PC-9 (cell line): ENCODE measurements around the gene TAF1L. TPM values are rescaled to one million over a fixed set of nuclear protein-coding genes. Genes with fewer than 3 reads are reported as not detected.

Source experiments
- BruUV-seq: library from RNA; stranded (reverse); fragments of 400-500 nt; replicated peaks from 2 replicates; lab custom pipeline; 2021; lab: Mats Ljungman, UMichigan
- CTCF ChIA-PET: fragments of 300-600 bp; sonication (Branson Sonifier 250); formaldehyde crosslinking; loops from one replicate; lab custom pipeline; 2022; ENCODE audit warnings: antibody characterized with exemption; lab: Charles Lee
- POLR2A ChIA-PET: fragments of 300-600 bp; sonication (Branson Sonifier 250); formaldehyde crosslinking; loops from one replicate; lab custom pipeline; 2022; ENCODE audit warnings: antibody characterized with exemption; ENCODE audit not compliant: unreplicated experiment; lab: Charles Lee
- DNase-seq, 2 experiments: peaks; one replicate each; pipeline versions ENCODE4 v3.0.0 to v3.0.0-alpha.2; 2015 to 2022; ENCODE audit warnings: mixed read lengths in 1 of 2
- H2AFZ ChIP-seq: fragments of 200-600 bp; sonication (generic); 2 replicates; pipeline ENCODE4 v1.8.1; 2017; ENCODE audit warnings: antibody characterized with exemption
- H3F3A ChIP-seq: fragments of 200-600 bp; sonication (generic); 2 replicates; pipeline ENCODE4 v1.8.1; 2017; ENCODE audit warnings: antibody characterized with exemption, mild to moderate bottlenecking, low read depth; ENCODE audit not compliant: insufficient read depth
- H3K27ac ChIP-seq: fragments of 200-600 bp; sonication (generic); 2 replicates; pipeline ENCODE4 v1.6.1; 2016; ENCODE audit warnings: mixed run types
- H3K27me3 ChIP-seq: fragments of 200-600 bp; sonication (generic); 2 replicates; pipeline ENCODE4 v1.6.1; 2016; ENCODE audit warnings: low read depth, mixed run types; ENCODE audit not compliant: insufficient read depth
- H3K36me3 ChIP-seq: fragments of 200-600 bp; sonication (generic); 2 replicates; pipeline ENCODE4 v1.6.1; 2016; ENCODE audit warnings: low read depth, mixed run types
- H3K4me1 ChIP-seq: fragments of 200-600 bp; sonication (generic); replicated peaks from 2 replicates; pipeline ENCODE4 v1.6.1; 2016; ENCODE audit warnings: mixed run types; ENCODE audit not compliant: insufficient read depth
- H3K4me2 ChIP-seq: fragments of 200-600 bp; sonication (generic); 2 replicates; pipeline ENCODE4 v1.6.1; 2017; ENCODE audit warnings: mixed run types
- H3K4me3 ChIP-seq: fragments of 200-600 bp; sonication (generic); 2 replicates; pipeline ENCODE4 v1.6.1; 2016; ENCODE audit warnings: mixed run types
- H3K79me2 ChIP-seq: fragments of 200-600 bp; sonication (generic); 2 replicates; pipeline ENCODE4 v1.6.1; 2017; ENCODE audit warnings: low read depth, mixed run types
- H3K9me2 ChIP-seq: fragments of 200-600 bp; sonication (generic); 2 replicates; pipeline ENCODE4 v1.8.1; 2017; ENCODE audit warnings: mild to moderate bottlenecking; ENCODE audit not compliant: insufficient read depth
- H3K9me3 ChIP-seq: fragments of 200-600 bp; sonication (generic); 2 replicates; pipeline ENCODE4 v1.8.1; 2016; ENCODE audit warnings: low read depth; ENCODE audit not compliant: insufficient read depth
- H4K20me1 ChIP-seq: fragments of 200-600 bp; sonication (generic); 2 replicates; pipeline ENCODE4 v1.8.1; 2017; ENCODE audit not compliant: insufficient read depth
- EZH2 ChIP-seq: fragments of 200-600 bp; sonication (generic); IDR thresholded peaks from 2 replicates; pipeline ENCODE4 v1.8.0; 2017; ENCODE audit warnings: antibody characterized with exemption, low read depth
- intact Hi-C: fragments of 100-400 bp; cut with micrococcal nuclease; formaldehyde crosslinking; loops from one replicate; pipeline ENCODE4 v1.10.0; 2022; ENCODE audit not compliant: unreplicated experiment
- total RNA-seq: library from RNA; stranded (reverse); gene quantifications from 2 replicates; pipeline ENCODE4 v1.2.3, GENCODE V29; 2021
- TF ChIP-seq, protein P1 (sequence below): fragments of 200-600 bp; sonication (generic); conservative IDR thresholded peaks from 2 replicates; pipeline ENCODE4 v1.6.1; 2017; ENCODE audit warnings: mixed run types, antibody characterized with exemption, mild to moderate bottlenecking, moderate library complexity

Gene TAF1L
- total RNA-seq, 1 experiment from 2014 or later: 0.07 TPM

DNA sequence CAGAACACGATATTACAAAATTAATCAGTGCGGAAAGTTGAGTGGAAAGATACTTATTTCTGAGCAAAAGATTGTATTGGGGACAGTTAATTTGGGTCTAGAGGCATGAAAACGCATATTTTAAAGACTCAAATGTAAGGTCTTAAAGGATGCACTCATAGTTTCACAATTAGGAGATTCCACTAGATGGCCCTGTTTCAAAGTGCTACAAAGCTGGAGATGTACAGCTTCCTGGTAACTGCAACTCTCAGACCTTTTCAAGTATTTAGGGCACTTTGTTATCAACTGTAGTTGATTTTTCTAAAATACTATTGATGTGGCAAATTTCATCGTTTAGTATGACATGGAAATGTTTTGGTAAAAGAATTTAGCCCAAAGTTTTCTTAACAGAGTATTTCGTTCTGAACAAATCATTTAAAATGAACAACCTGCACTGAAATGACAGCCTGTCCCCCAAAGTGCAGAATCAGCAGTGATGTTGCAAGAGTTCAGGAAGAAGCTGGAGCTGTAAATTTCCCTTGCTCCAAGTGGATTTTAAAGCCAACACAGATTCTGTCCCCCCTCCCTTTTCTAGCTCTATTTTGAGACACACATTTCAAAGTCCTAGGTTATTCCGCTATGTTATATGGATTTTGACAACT is 46.3 kb downstream of the TAF1L start:
- Histone ChIP-seq H3K27ac (no peak overlapping the region), H3F3A (peaks cover 14% of the 10 kb centered on the region), H3K4me2 (no peak overlapping the region), H3K4me1 (peaks cover 20% of the 10 kb centered on the region), H3K79me2 (no peaks in the 10 kb centered on the region), H4K20me1 (no peaks in the 10 kb centered on the region), H3K4me3 (no peak overlapping the region), H3K27me3 (no peaks in the 10 kb centered on the region), H3K9me3 (no peaks in the 10 kb centered on the region), H3K36me3 (no peaks in the 10 kb centered on the region), H3K9me2 (no peaks in the 10 kb centered on the region), H2AFZ (no peak overlapping the region)
- intact Hi-C loops: loop anchor here (2.0 to 10.0 kb wide), 2 partner anchors 116 to 380 kb away; no protein-coding TSS in a partner anchor
- no peak for TF ChIP-seq EZH2
- TF ChIP-seq, protein P1, sequence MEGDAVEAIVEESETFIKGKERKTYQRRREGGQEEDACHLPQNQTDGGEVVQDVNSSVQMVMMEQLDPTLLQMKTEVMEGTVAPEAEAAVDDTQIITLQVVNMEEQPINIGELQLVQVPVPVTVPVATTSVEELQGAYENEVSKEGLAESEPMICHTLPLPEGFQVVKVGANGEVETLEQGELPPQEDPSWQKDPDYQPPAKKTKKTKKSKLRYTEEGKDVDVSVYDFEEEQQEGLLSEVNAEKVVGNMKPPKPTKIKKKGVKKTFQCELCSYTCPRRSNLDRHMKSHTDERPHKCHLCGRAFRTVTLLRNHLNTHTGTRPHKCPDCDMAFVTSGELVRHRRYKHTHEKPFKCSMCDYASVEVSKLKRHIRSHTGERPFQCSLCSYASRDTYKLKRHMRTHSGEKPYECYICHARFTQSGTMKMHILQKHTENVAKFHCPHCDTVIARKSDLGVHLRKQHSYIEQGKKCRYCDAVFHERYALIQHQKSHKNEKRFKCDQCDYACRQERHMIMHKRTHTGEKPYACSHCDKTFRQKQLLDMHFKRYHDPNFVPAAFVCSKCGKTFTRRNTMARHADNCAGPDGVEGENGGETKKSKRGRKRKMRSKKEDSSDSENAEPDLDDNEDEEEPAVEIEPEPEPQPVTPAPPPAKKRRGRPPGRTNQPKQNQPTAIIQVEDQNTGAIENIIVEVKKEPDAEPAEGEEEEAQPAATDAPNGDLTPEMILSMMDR: peak; percentile 65
- ChIA-PET CTCF (interaction anchor here (0.7 to 1.3 kb wide), 2 partner anchors 379 to 467 kb away, joined by 3 to 4 read pairs; no protein-coding TSS in a partner anchor), POLR2A (interaction anchor here (0.7 kb wide), 3 partner anchors 86 to 675 kb away, joined by 3 to 5 read pairs (median 4); partner anchors contain the start of gene BAG1)
- no TSS peak for BruUV-seq
- peak; percentile 3 to 55 for DNase-seq

DNA sequence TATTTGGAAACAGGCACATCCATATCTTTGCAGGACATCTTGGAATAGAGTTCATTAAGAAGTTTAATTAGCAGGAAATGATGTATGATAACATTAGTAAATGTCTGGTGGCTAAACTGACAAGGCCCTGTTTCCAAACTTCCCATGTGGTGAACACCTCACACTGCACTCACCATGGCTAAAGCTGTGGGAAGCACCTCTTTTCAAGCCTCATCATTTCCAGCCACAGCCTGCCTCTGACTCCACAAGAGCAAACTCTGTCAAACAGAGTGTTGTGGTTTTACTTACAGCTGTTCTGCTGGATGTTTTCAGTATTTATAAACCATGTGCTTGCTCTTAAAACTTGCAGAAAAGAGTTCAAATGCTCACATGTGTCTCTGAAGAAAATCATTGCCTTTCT is 47.6 kb downstream of the TAF1L start:
- no peak overlapping the region for H3K4me3 ChIP-seq

DNA sequence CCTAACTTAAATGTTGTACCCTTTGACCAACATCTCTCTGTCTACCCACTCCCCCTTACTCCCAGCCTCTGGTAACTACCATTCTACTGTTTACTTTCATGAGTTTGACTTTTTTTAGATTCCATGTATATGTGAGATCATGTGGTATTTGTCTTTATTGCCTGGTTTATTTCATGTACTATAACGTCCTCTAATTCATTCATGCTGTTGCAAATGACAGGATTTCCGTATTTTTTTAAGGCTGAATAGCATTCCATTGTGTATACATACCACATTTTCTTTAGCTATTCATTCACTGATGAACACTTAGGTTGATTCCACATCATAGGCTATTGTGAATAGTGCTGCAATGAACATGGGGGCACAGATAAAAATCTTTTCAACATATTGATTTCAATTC is 50.7 kb downstream of the TAF1L start:
- H2AFZ ChIP-seq: no peak overlapping the region
- H3K4me1 ChIP-seq: peaks cover 5% of the 10 kb centered on the region; the same call in 1 of the 2 replicates
- ChIA-PET POLR2A (no interaction called here), CTCF (interaction anchor here (0.7 kb wide), 1 partner anchor 70 kb away, joined by 4 read pairs; no protein-coding TSS in a partner anchor)
- no peaks in the 10 kb centered on the region for H4K20me1 ChIP-seq
- H3K36me3 ChIP-seq: no peaks in the 10 kb centered on the region
- intact Hi-C loops: loop anchor here (5.0 to 10.0 kb wide), 2 partner anchors 120 to 643 kb away; no protein-coding TSS in a partner anchor
- no peaks in the 10 kb centered on the region for H3K27me3 ChIP-seq
- no peak for DNase-seq
- no peaks in the 10 kb centered on the region for H3K9me3 ChIP-seq
- no peak overlapping the region for H3K4me3 ChIP-seq
- H3K79me2 ChIP-seq: no peaks in the 10 kb centered on the region
- no TSS peak for BruUV-seq
- TF ChIP-seq, protein P1: no peak
- TF ChIP-seq EZH2: no peak
- no peak overlapping the region for H3K4me2 ChIP-seq
- no peak overlapping the region for H3K27ac ChIP-seq
- no peaks in the 10 kb centered on the region for H3F3A ChIP-seq
- H3K9me2 ChIP-seq: no peaks in the 10 kb centered on the region

More for the DNA sequence above, 47.6 kb downstream of the TAF1L start:
- TF ChIP-seq, protein P1: no peak
- TF ChIP-seq EZH2: no peak
- POLR2A ChIA-PET: no interaction called here
- Histone ChIP-seq H3K4me2 (no peak overlapping the region), H3K27me3 (no peaks in the 10 kb centered on the region), H4K20me1 (no peaks in the 10 kb centered on the region), H3K27ac (no peak overlapping the region), H3K9me2 (no peaks in the 10 kb centered on the region), H3F3A (peaks cover 14% of the 10 kb centered on the region), H3K36me3 (no peaks in the 10 kb centered on the region), H3K9me3 (no peaks in the 10 kb centered on the region), H3K4me1 (peaks cover 20% of the 10 kb centered on the region), H2AFZ (no peak overlapping the region), H3K79me2 (no peaks in the 10 kb centered on the region)
- intact Hi-C loops: loop anchor here (2.0 to 10.0 kb wide), 2 partner anchors 117 to 381 kb away; no protein-coding TSS in a partner anchor
- BruUV-seq: no TSS peak
- no peak for DNase-seq
- CTCF ChIA-PET: no interaction called here
